Measurements from ENCODE around the gene HACL1. TPM values are rescaled to one million over a fixed set of nuclear protein-coding genes. Genes with fewer than 3 reads are reported as not detected.

Gene HACL1
- total RNA-seq, 1 donor from 2014 or later = 17.5 TPM

- no peak overlapping the region for H3K27ac Mint-ChIP-seq (ENCODE audit: unreplicated experiment)
- no peak overlapping the region for H3K4me3 Mint-ChIP-seq (ENCODE audit: unreplicated experiment)
Observed at GRCh38 chr3:15531346-15531745, 70.0 kb downstream of the HACL1 start.

GRCh38 chr3:15528854-15529537, 72.4 kb downstream of the HACL1 start:
- no peak for TF ChIP-seq CTCF (IDR thresholded peaks at IDR 0.05; ENCODE audit: unreplicated experiment)
- H3K4me1 Mint-ChIP-seq (ENCODE audit: unreplicated experiment) = no peaks in the 10 kb centered on the region
- H3K4me3 Mint-ChIP-seq (ENCODE audit: unreplicated experiment) = no peak overlapping the region
- H3K27ac Mint-ChIP-seq (ENCODE audit: unreplicated experiment) = no peak overlapping the region
- no peaks in the 10 kb centered on the region for H3K9me3 Mint-ChIP-seq (ENCODE audit: unreplicated experiment)
- H3K27me3 Mint-ChIP-seq (ENCODE audit: unreplicated experiment) = peaks cover 3% of the 10 kb centered on the region
- H3K36me3 Mint-ChIP-seq (ENCODE audit: low read depth, unreplicated experiment) = no peaks in the 10 kb centered on the region
- DNase-seq (ENCODE audit: low spot score) = no peak

More at GRCh38 chr3:15531346-15531745, 70.0 kb downstream of the HACL1 start:
- no peaks in the 10 kb centered on the region for H3K36me3 Mint-ChIP-seq (ENCODE audit: low read depth, unreplicated experiment)
- DNase-seq (ENCODE audit: low spot score) = no peak
- no peaks in the 10 kb centered on the region for H3K9me3 Mint-ChIP-seq (ENCODE audit: unreplicated experiment)
- no peak for TF ChIP-seq CTCF (IDR thresholded peaks at IDR 0.05; ENCODE audit: unreplicated experiment)
- no peaks in the 10 kb centered on the region for H3K4me1 Mint-ChIP-seq (ENCODE audit: unreplicated experiment)
- peaks cover 3% of the 10 kb centered on the region for H3K27me3 Mint-ChIP-seq (ENCODE audit: unreplicated experiment)

GRCh38 chr3:15527031-15527459, 74.3 kb downstream of the HACL1 start:
- no peaks in the 10 kb centered on the region for H3K36me3 Mint-ChIP-seq (ENCODE audit: low read depth, unreplicated experiment)
- no peak overlapping the region for H3K27ac Mint-ChIP-seq (ENCODE audit: unreplicated experiment)
- H3K4me1 Mint-ChIP-seq (ENCODE audit: unreplicated experiment) = peaks cover 4% of the 10 kb centered on the region
- H3K9me3 Mint-ChIP-seq (ENCODE audit: unreplicated experiment) = no peaks in the 10 kb centered on the region
- no peak overlapping the region for H3K4me3 Mint-ChIP-seq (ENCODE audit: unreplicated experiment)
- DNase-seq (ENCODE audit: low spot score) = peak; percentile 38
- H3K27me3 Mint-ChIP-seq (ENCODE audit: unreplicated experiment) = peaks cover 3% of the 10 kb centered on the region
- TF ChIP-seq CTCF (IDR thresholded peaks at IDR 0.05; ENCODE audit: unreplicated experiment) = peak; percentile 53

GRCh38 chr3:15525790-15526189, 75.6 kb downstream of the HACL1 start:
- no peaks in the 10 kb centered on the region for H3K36me3 Mint-ChIP-seq (ENCODE audit: low read depth, unreplicated experiment)
- H3K27me3 Mint-ChIP-seq (ENCODE audit: unreplicated experiment) = peaks cover 3% of the 10 kb centered on the region
- H3K4me1 Mint-ChIP-seq (ENCODE audit: unreplicated experiment) = peaks cover 16% of the 10 kb centered on the region
- H3K9me3 Mint-ChIP-seq (ENCODE audit: unreplicated experiment) = no peaks in the 10 kb centered on the region
- H3K4me3 Mint-ChIP-seq (ENCODE audit: unreplicated experiment) = no peak overlapping the region
- DNase-seq (ENCODE audit: low spot score) = no peak
- no peak for TF ChIP-seq CTCF (IDR thresholded peaks at IDR 0.05; ENCODE audit: unreplicated experiment)
- no peak overlapping the region for H3K27ac Mint-ChIP-seq (ENCODE audit: unreplicated experiment)

GRCh38 chr3:15523660-15524417, 77.5 kb downstream of the HACL1 start:
- Mint-ChIP-seq H3K27ac (ENCODE audit: unreplicated experiment) (no peak overlapping the region), H3K27me3 (ENCODE audit: unreplicated experiment) (no peaks in the 10 kb centered on the region), H3K36me3 (ENCODE audit: low read depth, unreplicated experiment) (no peaks in the 10 kb centered on the region), H3K9me3 (ENCODE audit: unreplicated experiment) (no peaks in the 10 kb centered on the region), H3K4me3 (ENCODE audit: unreplicated experiment) (no peak overlapping the region), H3K4me1 (ENCODE audit: unreplicated experiment) (peaks cover 25% of the 10 kb centered on the region)
- no peak for DNase-seq (ENCODE audit: low spot score)
- no peak for TF ChIP-seq CTCF (IDR thresholded peaks at IDR 0.05; ENCODE audit: unreplicated experiment)

All from endothelial cell (in vitro differentiated cells).